Vagina (tissue), 2 donors: ENCODE measurements around the gene GRPEL2.

Source experiments
- CTCF ChIP-seq, 3 experiments: fragments of 450-650 bp in 2 of 3; fragments of 200-600 bp in 1 of 3; sonication (generic) in 1 of 3; IDR thresholded peaks; one replicate each; pipeline ENCODE4 v1.5.1; 2017 to 2019; ENCODE audit warnings: antibody characterized with exemption in 3 of 3, mild to moderate bottlenecking in 2 of 3, moderate library complexity in 2 of 3
- POLR2A ChIP-seq, 2 donors: fragments of 450-650 bp; IDR thresholded peaks; one replicate each; pipeline ENCODE4 v1.6.1; 2017; ENCODE audit warnings: antibody characterized with exemption in 2 of 2, mild to moderate bottlenecking in 2 of 2, moderate library complexity in 2 of 2

GRCh38 chr5:149376104-149376503 lies 30.8 kb downstream of the GRPEL2 start:
- TF ChIP-seq CTCF (IDR thresholded peaks at IDR 0.05) (no peak), POLR2A (IDR thresholded peaks at IDR 0.05) (no peak)
